ENCODE data around the gene MAP7.
"Not testable (repeated sequence)": the region's sequence is repeated elsewhere in the genome, so short reads cannot be mapped to it uniquely, and the experiment has no call there.

Gene MAP7

GRCh38 chr6:136408204-136408603, 142.0 kb downstream of the MAP7 start:
- no peak for TF ChIP-seq CTCF (IDR thresholded peaks at IDR 0.05; ENCODE audit: extremely low read depth, insufficient read depth, missing control alignments)
- in situ Hi-C loops (cut with MboI; ENCODE audit: low pct_unique_long_range_greater_than_20kb, low sequenced_read_pairs, unreplicated experiment), result no loop called here
- no peak for DNase-seq (ENCODE audit: low spot score)

- no peak for TF ChIP-seq CTCF (IDR thresholded peaks at IDR 0.05; ENCODE audit: extremely low read depth, insufficient read depth, missing control alignments)
- DNase-seq (ENCODE audit: low spot score), result no peak
- in situ Hi-C loops (cut with MboI; ENCODE audit: low pct_unique_long_range_greater_than_20kb, low sequenced_read_pairs, unreplicated experiment), result no loop called here
Observed at GRCh38 chr6:136405420-136406029, 144.7 kb downstream of the MAP7 start.

- in situ Hi-C loops (cut with MboI; ENCODE audit: low pct_unique_long_range_greater_than_20kb, low sequenced_read_pairs, unreplicated experiment), result no loop called here
- no peak for DNase-seq (ENCODE audit: low spot score)
- TF ChIP-seq CTCF (IDR thresholded peaks at IDR 0.05; ENCODE audit: extremely low read depth, insufficient read depth, missing control alignments), result no peak
Observed at GRCh38 chr6:136404627-136405419, 145.4 kb downstream of the MAP7 start.

- no peak for TF ChIP-seq CTCF (IDR thresholded peaks at IDR 0.05; ENCODE audit: extremely low read depth, insufficient read depth, missing control alignments)
- DNase-seq (ENCODE audit: low spot score), result no peak
- in situ Hi-C loops (cut with MboI; ENCODE audit: low pct_unique_long_range_greater_than_20kb, low sequenced_read_pairs, unreplicated experiment), result no loop called here
Observed at GRCh38 chr6:136404007-136404406, 146.2 kb downstream of the MAP7 start.

GRCh38 chr6:136403110-136403980, 146.9 kb downstream of the MAP7 start:
- in situ Hi-C loops (cut with MboI; ENCODE audit: low pct_unique_long_range_greater_than_20kb, low sequenced_read_pairs, unreplicated experiment), result no loop called here
- DNase-seq (ENCODE audit: low spot score), result no peak
- no peak for TF ChIP-seq CTCF (IDR thresholded peaks at IDR 0.05; ENCODE audit: extremely low read depth, insufficient read depth, missing control alignments)

- no peak for TF ChIP-seq CTCF (IDR thresholded peaks at IDR 0.05; ENCODE audit: extremely low read depth, insufficient read depth, missing control alignments)
- in situ Hi-C loops (cut with MboI; ENCODE audit: low pct_unique_long_range_greater_than_20kb, low sequenced_read_pairs, unreplicated experiment), result no loop called here
- DNase-seq (ENCODE audit: low spot score), result no peak
Observed at GRCh38 chr6:136401749-136402148, 148.5 kb downstream of the MAP7 start.

- in situ Hi-C loops (cut with MboI; ENCODE audit: low pct_unique_long_range_greater_than_20kb, low sequenced_read_pairs, unreplicated experiment), result not testable (repeated sequence)
Observed at GRCh38 chr6:136401236-136401635, 149.0 kb downstream of the MAP7 start.

More at GRCh38 chr6:136401236-136401635, 149.0 kb downstream of the MAP7 start:
- not testable (repeated sequence) for DNase-seq (ENCODE audit: low spot score)

Measured in GM13977 (cell line).